Muscle of leg (tissue), 11 donors: ENCODE data around the gene PSMB10. TPM values are rescaled to one million over a fixed set of nuclear protein-coding genes. Genes with fewer than 3 reads are reported as not detected.
"Not testable (repeated sequence)": the region's sequence is repeated elsewhere in the genome, so short reads cannot be mapped to it uniquely, and the experiment has no call there.

Source experiments
- DNase-seq: peaks from one replicate; pipeline ENCODE4 v3.0.0; 2013
- H3K27ac ChIP-seq: one replicate; pipeline ENCODE4 v1.5.1; 2013; ENCODE audit warnings: mild to moderate bottlenecking, low read length, control low read depth
- H3K27me3 ChIP-seq: one replicate; pipeline ENCODE4 v1.6.1; 2013; ENCODE audit warnings: low read length; ENCODE audit not compliant: control insufficient read depth, insufficient read depth
- H3K36me3 ChIP-seq: one replicate; pipeline ENCODE4 v1.6.1; 2013; ENCODE audit warnings: low read length; ENCODE audit not compliant: control insufficient read depth, insufficient read depth
- H3K4me1 ChIP-seq: one replicate; pipeline ENCODE4 v1.6.1; 2013; ENCODE audit warnings: low read length; ENCODE audit not compliant: control insufficient read depth, insufficient read depth
- H3K4me3 ChIP-seq: one replicate; pipeline ENCODE4 v1.5.1; 2013; ENCODE audit warnings: low read length, control low read depth
- H3K9me3 ChIP-seq: replicated peaks from 2 replicates; pipeline ENCODE4 v1.6.1; 2013; ENCODE audit warnings: low read depth, low read length; ENCODE audit not compliant: control insufficient read depth
- WGBS: methylation state at CpG from one replicate; pipeline ENCODE4 v1.1.5; 2013; ENCODE audit warnings: missing lambda C conversion rate; ENCODE audit not compliant: insufficient coverage; 5-methylcytosine and 5-hydroxymethylcytosine counted together
- polyA plus RNA-seq, 8 donors: library from polyadenylated mRNA; unstranded; fragments of 120-200 nt; gene quantifications; one replicate each; pipeline versions ENCODE4 v1.2.1 to v1.2.3, GENCODE V29; 2013; ENCODE audit warnings: inconsistent platforms in 1 of 8, low replicate concordance in 1 of 8; ENCODE audit not compliant: insufficient read length in 8 of 8, insufficient read depth in 1 of 8
- total RNA-seq: library from RNA; stranded (reverse); fragments of 120-200 nt; gene quantifications from one replicate; pipeline ENCODE4 v1.2.4, GENCODE V29; 2013

PSMB10 gene
- total and polyA plus RNA-seq, 9 donors: 24.7 to 44.6 (median 32.6) TPM

- peaks cover 55% of the 10 kb centered on the region for H3K36me3 ChIP-seq
- DNase-seq: no peak
- H3K27ac ChIP-seq: no peak overlapping the region
- H3K4me3 ChIP-seq: no peak overlapping the region
- no peaks in the 10 kb centered on the region for H3K27me3 ChIP-seq
- H3K4me1 ChIP-seq: peaks cover 47% of the 10 kb centered on the region
- H3K9me3 ChIP-seq: no peaks in the 10 kb centered on the region
- 94% methylated on average over 4 of the region's 7 CpGs for whole genome bisulfite sequencing
These were observed 20.6 kb downstream of the PSMB10 start for GRCh38 chr16:67915831-67916723.

GRCh38 chr16:67915496-67915769 lies 21.2 kb downstream of the PSMB10 start:
- H3K27me3 ChIP-seq, H3K27ac ChIP-seq, DNase-seq, H3K9me3 ChIP-seq, H3K4me3 ChIP-seq: not testable (repeated sequence)
- no CpG with 5 or more reads among the region's 2 CpGs for WGBS
- Histone ChIP-seq H3K4me1 (peaks cover 53% of the 10 kb centered on the region), H3K36me3 (peaks cover 58% of the 10 kb centered on the region)

- WGBS: 63% methylated on average over 2 of the region's 7 CpGs
- Histone ChIP-seq H3K27ac (no peak overlapping the region), H3K4me3 (no peak overlapping the region), H3K4me1 (peaks cover 56% of the 10 kb centered on the region), H3K36me3 (peaks cover 60% of the 10 kb centered on the region), H3K27me3 (no peaks in the 10 kb centered on the region), H3K9me3 (no peaks in the 10 kb centered on the region)
- DNase-seq: no peak
These were observed 21.7 kb downstream of the PSMB10 start for GRCh38 chr16:67914758-67915495.

- peaks cover 43% of the 10 kb centered on the region for H3K36me3 ChIP-seq
- DNase-seq: peak; percentile 83
- no peaks in the 10 kb centered on the region for H3K27me3 ChIP-seq
- H3K27ac ChIP-seq: peak overlapping the region; percentile 47
- no peak overlapping the region for H3K4me3 ChIP-seq
- H3K9me3 ChIP-seq: no peaks in the 10 kb centered on the region
- 73% methylated on average over 2 of the region's 2 CpGs for WGBS
- peaks cover 15% of the 10 kb centered on the region for H3K4me1 ChIP-seq
These were observed 26.5 kb downstream of the PSMB10 start for GRCh38 chr16:67910158-67910557.

GRCh38 chr16:67909056-67909742 lies 27.5 kb downstream of the PSMB10 start:
- H3K9me3 ChIP-seq: no peaks in the 10 kb centered on the region
- H3K36me3 ChIP-seq: peaks cover 43% of the 10 kb centered on the region
- WGBS: 92% methylated on average over 35 of the region's 36 CpGs
- H3K27me3 ChIP-seq: no peaks in the 10 kb centered on the region
- peak overlapping the region; percentile 47 for H3K27ac ChIP-seq
- DNase-seq: no peak
- no peak overlapping the region for H3K4me3 ChIP-seq
- H3K4me1 ChIP-seq: peaks cover 11% of the 10 kb centered on the region

- Histone ChIP-seq H3K4me3 (no peak overlapping the region), H3K27ac (no peak overlapping the region), H3K27me3 (no peaks in the 10 kb centered on the region), H3K9me3 (no peaks in the 10 kb centered on the region), H3K4me1 (peaks cover 11% of the 10 kb centered on the region), H3K36me3 (peaks cover 45% of the 10 kb centered on the region)
- DNase-seq: no peak
- WGBS: 85% methylated on average over 7 of the region's 11 CpGs
These were observed 29.1 kb downstream of the PSMB10 start for GRCh38 chr16:67907397-67908180.

- peak overlapping the region; percentile 45 for H3K27ac ChIP-seq
- no peaks in the 10 kb centered on the region for H3K9me3 ChIP-seq
- H3K4me3 ChIP-seq: no peak overlapping the region
- H3K4me1 ChIP-seq: peaks cover 11% of the 10 kb centered on the region
- no peaks in the 10 kb centered on the region for H3K27me3 ChIP-seq
- 83% methylated on average over 1 of the region's 4 CpGs for WGBS
- DNase-seq: no peak
- peaks cover 17% of the 10 kb centered on the region for H3K36me3 ChIP-seq
These were observed 33.8 kb downstream of the PSMB10 start for GRCh38 chr16:67902831-67903230.

GRCh38 chr16:67901734-67902133 lies 34.9 kb downstream of the PSMB10 start:
- Histone ChIP-seq H3K27ac (no peak overlapping the region), H3K4me3 (no peak overlapping the region), H3K36me3 (peaks cover 17% of the 10 kb centered on the region), H3K9me3 (no peaks in the 10 kb centered on the region), H3K4me1 (peaks cover 11% of the 10 kb centered on the region), H3K27me3 (no peaks in the 10 kb centered on the region)
- no peak for DNase-seq
- WGBS: 100% methylated on average over 1 of the region's 5 CpGs

- Histone ChIP-seq H3K9me3 (no peaks in the 10 kb centered on the region), H3K36me3 (peaks cover 9% of the 10 kb centered on the region), H3K4me1 (peaks cover 28% of the 10 kb centered on the region), H3K27ac (no peak overlapping the region), H3K27me3 (no peaks in the 10 kb centered on the region), H3K4me3 (no peak overlapping the region)
- WGBS: no CpG with 5 or more reads among the region's 3 CpGs
- peak; percentile 56 for DNase-seq
These were observed 39.4 kb downstream of the PSMB10 start for GRCh38 chr16:67897231-67897630.
